NCI-H2227 (cell line): ENCODE measurements around the gene TRIM65.
"Not testable (repeated sequence)": the region's sequence is repeated elsewhere in the genome, so short reads cannot be mapped to it uniquely, and the experiment has no call there.

Source experiments
- DNase-seq: peaks from one replicate; lab custom pipeline; 2025; ENCODE audit not compliant: unreplicated experiment; lab: John Stamatoyannopoulos, UW

The TRIM65 gene

DNA sequence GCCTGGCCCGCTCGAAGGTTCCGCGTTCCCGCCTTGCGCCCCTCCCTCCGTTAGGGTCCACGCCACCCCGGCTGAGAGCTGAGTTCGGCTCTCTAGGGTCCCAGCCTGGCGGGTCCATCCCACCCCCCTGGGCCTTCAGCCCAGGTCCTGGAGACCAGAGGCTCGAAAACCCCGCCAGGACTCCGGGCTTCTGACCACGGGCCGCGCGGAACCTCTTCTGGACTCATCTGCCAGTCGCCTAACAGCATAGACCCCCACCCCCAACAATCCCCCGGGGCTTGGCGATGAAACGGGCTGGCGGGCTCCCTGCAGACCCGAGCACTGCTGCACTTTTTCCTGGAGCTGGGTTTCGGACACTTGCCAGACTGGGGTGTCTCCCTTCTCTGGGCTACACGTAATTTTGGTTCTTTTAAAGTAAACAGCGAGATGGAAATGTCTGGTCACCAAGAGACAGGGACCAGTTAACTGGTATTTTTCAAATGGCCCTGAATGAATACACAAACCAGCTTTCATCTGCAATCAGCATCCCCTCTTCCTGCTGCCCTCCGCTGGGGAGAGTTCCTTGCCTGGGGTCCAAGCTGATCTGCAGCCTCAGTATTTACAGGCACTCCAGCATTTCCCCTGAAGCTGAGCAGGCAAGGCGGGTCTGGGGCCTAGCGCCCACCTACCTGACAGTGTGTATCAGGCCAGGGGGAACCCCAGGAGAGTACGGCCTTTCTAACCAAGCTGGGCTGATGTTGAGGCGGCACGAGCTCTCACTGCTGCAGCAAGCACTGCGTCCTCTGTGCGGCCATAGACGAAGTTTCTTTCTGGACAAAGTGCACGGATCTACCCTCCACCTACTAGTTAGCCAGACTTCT, 639 bp upstream of the TRIM65 start:
- DNase-seq = no peak

DNA sequence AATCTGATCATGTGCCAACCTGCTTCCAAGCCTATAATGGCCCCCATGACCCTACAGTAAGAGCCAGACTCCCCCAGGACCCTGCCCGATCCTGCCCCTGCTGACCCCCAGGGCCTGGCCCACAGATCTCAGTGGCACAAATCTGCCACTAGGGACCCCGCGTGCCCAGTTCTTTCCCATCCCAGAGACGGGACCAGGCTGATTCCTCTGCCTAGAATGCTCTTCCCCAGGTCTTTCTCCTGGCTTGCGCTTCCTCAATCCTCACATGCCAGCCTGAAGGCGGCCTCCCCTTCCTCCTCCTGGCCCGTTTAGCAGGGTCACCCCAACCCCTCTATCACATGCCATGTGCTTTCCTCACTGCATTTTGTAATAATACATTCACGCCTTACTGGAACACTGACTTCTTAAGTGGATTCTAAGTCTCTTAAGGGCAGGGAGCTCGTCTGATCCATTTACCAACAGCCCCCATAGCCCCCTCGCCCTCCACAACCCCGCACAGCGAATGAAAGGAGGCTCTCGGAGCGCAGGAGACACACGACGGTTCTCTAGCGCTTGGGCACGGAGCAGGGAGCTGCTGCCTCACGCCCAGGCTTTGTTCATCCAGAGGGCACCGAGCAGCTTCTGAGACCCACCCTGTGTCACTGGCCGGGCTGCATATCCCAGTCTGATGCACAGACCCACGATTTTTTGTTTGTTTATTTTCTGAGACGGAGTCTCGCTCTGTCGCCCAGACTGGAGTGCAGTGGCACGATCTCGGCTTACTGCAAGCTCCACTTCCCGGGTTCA, 1.2 kb downstream of the TRIM65 start:
- no peak for DNase-seq

DNA sequence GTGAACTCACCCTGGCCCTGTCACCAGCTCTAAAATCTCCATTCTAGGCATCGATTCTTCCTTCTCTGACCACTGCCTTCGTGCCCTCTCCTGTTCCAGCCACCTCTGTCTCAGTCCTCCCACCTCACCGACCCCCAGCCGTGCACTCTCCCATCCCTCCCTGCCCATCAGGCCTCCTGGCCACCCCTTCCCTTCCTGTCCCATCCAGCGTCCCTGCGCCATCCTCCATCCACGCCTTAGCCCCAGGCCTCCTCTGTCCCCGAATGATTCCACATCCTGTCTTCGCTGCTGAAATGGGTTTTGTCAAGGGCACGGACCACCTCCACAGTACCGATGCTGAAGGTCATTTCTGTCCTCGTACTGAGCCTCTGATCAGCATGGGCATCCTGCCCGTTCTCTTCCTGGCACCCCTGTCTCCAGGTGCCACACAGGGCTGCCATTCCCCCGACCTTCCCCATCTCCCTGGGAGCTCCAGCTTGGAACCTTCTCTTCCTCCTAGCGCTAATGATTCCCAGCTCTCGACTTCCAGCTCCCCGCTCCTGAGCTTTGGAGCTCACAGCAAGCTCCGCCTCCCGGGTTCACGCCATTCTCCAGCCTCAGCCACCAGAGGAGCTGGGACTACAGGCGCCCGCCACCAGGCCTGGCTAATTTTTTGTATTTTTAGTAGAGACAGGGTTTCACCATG, 2.6 kb downstream of the TRIM65 start:
- DNase-seq = peak; percentile 42

DNA sequence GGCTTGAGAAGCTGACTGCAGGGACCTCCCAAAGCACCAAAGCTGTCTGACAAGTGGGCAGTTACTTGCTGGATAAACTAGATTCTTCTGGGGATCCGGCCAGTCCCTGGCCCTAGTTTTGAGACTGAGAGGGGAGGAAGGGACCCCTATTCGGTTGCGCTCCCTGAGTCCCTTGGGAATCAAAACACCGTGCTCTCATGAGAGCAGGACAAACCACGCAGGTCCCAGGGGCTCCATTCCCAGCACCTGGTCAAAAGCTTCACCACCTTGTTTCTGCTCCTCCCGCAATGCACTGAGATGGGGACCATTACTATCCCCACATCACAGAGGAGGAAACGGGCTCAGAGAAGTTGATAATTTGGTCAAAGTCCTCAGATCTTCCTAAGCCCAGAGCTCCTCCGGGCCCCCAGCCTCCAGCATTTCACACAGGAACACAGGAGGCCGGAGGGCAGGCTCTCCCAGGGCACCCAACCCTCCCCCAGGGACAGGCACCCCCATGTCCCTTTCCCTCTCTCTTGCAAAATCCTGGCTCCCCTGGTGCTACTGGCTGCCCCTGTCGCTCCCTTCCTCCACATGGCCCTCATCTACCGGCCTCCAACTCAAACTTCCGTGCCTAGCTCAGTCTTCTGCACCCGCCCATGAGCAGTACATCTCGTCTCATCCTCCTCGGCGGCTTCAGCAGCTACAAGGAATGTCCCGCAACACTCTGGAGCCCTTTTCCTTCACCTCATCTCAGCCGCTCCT, 3.3 kb downstream of the TRIM65 start:
- DNase-seq = no peak

DNA sequence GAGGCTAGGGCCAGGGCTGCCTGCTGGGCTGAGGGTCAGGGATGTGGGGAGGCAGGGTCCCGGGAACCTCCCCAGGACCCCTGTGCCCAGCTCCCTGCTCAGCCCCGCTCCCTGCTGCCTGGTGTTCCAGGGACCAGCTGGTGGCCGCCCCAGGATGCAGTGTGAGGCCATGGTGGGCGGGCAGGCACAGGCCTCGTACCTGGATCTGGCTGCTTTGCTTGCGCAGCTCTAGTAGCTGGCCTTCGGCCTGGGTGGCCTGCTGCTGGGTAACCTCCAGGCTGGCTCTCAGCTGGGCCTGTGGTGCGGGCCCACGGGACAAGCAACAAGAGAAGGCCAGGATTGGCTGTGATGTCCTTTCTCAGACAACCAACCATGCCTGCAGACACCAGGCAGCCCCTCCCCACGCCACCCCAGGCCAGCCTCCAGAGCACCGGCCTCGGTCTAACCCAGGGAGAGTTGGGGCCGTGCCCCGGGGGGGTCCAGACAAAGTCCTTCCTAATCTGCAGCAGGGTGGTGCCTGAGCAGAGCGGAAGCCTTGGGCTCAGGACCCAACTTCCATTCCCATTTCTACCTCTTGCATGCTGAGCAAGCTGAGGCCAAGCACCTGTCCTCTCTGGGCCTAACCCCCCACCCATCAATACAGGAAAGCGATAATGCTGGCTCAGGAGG, 4.1 kb downstream of the TRIM65 start:
- DNase-seq = no peak

DNA sequence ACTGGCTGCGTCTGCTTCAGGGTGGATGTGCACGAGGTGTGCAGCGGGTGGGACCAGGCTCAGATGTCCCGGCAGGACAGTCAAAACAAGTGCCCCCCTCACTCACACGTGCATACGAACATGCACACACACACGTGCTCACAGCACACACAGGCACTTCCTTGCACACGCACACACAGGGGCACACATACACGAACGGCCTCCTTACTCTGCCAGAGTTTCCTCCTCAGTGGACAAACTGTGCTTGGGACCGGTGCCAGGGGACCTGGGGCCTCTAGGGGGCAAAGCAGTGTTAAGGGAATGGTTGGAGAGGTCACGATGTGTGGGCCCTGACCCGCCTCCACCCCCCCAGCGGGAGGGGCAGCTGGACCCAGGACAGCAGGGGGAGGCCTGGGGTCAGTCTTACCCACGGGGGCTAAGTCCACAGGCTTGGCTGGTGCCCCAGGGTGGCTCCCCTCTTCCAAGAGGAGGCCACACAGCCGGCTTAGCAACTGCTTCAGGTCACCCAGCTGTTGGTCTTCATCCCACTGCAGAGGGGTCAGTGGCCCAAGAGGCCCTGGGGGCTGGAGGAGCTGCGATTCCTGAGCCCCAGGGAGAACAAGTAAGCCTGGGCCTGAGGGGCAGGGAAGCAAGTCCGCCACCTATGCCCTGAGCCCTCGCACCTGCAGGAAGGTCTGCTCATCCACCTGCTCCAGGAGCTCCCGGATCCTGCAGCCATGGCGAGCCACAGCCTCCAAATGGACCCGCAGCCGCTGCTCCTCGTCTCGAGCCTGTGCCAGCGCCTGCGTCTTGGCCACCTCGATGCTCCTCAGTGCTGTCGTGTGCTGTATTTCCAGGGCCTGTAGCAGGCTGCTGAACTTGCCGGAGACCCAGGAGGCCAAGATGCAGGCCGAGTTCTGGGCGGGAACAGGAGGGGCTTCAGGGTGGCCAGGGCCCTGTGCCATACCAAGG, 4.9 kb downstream of the TRIM65 start:
- DNase-seq = no peak

DNA sequence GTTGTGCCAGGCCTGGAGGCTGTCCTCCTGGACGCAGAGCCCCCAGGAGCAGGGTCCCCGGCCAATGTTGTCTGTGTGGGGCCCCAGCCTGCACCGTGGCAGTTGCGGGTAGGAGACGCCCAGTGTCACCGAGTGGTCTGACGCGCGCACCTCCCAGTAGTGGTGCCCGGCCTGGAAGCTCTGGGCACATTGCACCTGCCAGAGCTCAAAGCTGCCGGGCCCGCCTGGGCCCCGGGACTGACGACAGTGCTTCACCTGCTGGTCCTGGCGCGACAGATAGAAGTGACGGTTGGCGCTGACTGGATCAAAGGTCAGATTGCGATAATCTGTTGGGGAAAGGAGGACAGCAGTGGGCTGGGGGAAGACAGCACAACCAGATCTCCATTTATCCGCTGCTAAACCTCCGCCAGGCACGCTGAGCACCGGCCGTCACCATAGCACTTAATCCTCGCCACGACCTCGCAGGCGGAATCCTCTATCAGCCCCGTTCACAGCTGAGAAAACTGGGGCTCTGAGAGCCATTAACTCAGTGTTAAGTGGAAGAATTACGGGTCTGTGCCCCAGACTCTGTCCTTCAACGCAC, 5.6 kb downstream of the TRIM65 start:
- DNase-seq = no peak

DNA sequence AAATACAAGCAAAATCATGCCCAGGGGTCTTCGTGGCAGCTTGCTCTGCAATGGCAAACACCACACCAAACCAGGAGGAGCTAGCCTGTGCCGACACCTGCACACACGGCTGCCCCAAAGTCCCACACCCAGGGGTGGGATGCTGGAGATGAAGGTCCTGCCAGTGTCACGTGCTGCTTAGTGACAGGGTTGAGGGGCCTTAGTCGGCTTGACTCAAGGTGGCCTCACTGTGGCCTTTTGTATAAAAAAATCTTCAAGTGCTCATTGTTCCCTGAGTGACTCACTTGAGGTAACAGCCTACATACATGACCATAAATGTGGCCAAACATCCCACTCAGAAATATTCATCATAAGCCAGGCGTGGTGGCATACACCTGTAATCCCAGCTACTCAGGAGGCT, 7.3 kb downstream of the TRIM65 start:
- no peak for DNase-seq

DNA sequence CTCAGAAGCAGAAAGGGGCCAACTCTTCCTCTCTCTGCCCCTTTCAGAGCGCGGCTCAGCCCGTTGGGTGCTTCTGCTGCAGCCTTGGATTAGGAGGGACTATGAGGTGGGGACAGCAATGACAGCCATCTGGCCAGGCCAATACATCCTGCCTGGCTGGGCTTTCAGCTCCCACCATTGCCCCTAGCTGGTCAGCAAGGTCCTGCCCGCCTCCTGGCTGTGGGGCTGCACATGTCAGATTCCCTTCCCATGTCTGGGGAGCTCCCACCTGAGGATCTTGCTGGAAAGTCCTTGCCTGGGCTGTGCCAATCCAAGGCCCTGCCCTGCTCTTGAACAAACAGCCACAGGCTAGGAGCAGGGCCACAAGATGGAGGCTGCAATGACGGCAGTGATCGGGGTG, 8.3 kb downstream of the TRIM65 start:
- no peak for DNase-seq

DNA sequence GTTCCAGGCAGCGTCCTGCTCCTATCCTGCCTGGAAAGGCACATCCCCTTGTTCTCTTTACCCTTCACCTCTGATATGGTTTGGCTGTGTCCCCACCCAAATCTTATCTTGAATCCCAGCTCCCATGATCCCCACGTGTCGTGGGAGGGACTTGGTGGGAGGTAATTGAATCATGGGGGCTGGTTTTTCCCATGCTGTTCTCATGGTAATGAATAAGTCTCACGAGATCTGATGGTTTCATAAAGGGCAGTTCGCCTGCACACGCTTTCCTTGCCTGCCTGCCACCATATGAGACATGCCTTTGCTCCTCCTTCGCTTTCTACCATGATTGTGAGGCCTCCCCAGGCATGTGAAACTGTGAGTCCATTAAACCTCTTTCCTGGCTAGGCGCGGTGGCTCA, 10.9 kb downstream of the TRIM65 start:
- DNase-seq = not testable (repeated sequence)

DNA sequence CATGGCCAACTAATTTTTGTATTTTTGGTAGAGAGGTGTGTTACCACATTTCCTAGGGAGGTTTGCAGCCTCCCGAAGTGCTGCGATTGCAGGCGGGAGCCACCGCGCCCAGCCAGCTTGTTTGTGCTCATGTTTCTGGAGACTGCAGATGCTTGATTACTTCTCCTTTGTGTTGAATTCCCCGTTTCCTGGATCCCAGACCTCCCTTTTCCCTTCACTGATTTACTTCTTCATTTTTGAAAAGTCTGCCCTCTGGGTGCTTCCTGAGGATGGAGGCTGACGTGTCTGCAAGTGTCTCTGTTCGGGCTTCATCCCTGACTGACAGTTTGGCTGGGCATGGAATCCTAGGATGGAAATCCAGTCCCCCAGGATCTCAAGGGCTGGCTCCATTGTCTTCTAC, 11.3 kb downstream of the TRIM65 start:
- DNase-seq = no peak

DNA sequence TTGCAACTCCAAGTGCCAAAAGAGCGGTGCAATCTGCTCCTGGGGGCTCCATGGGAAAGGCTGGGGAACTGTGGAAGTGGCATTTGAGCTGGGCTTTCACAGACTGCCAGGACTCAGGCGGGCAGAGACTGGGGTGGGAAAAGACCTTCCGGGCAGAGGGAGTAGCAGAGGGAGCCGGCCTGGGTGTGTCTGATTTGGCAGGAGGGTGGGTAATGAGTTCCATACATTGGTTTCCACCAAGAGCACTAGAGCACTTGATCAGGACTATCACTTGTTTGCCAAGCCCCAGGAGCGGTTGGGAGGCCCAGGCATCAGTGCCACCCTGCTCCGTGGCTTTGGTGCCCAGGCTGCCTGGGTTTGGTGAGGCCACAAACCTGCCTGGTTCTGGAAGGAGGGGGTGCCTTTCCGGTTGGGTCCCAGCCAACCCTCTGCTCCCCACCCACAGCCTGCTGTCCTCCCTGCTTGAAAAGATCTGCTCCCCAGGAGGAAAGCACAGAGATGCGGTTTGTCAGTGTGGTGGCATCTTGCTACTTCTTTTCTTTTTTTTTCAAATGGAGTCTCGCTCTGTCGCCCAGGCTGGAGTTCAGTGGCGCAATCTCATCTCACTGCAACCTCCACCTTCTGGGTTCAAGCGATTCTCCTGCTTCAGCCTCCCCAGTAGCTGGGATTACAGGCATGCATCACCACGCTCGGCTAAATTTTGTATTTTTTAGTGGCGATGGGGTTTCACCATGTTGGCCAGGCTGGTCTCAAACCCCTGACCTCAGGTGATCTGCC, 14.9 kb downstream of the TRIM65 start:
- no peak for DNase-seq

DNA sequence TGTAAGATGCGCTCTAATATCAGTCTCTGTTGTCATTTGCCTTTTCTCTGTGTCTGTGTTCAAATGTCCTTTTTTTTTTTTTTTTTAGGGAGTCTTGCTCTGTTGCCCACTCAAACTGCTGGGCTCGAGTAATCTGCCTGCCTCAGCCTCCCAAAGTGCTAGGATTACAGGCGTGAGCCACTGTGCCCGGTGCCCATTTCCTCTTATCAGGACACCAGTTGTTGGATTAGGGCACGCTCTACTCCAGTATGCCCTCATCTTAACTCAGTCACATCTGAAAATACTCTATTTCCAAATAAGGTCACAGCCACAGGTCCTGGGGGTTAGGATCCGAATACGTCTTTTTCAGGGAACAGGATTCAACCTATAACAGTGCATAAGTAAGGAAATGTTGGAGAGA, 16.5 kb downstream of the TRIM65 start:
- DNase-seq = no peak

DNA sequence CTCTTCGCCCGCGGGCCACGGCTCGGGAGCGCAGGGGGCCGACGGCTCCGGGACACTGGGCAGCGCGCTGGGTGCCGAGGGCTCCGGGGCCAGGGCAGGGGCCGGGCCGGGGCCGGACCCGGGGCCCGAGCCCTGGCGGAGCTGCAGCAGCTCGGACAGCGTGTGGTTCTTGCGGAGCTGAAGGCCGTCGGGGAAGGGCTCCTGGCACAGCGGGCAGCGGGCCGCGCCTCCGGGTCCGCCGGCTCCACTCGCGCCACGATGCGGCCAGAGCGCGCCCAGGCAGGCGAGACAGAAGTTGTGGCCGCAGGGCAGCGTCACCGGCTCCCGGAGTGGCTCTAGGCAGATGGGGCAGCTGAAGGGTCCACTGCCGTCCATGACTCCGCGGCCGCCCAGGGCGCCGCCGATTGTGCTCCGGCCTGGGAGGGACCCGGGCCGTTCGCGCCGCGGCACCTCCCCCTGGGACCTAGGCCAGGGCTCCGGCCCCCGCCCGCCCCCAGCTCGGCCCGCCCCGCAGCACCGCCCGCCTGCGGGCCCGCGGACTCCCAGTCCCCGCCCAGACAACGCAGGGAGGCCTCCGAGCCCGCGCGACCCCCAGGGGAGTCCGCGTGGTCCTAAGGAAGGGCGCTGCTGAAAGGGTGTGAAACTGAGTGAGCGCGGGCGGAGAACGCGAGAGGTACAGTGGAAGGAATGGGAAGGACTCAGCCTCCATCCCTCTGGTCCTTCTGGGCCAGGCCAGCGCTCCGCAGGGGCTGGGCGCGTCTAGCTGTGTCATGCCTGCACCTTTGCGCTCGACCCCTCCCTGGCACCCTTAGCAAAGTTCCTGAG, 18.4 kb downstream of the TRIM65 start, which contains the start of gene TRIM47:
Gene TRIM47, minus strand, starts transcription at position 408 of the 825 bp plus-strand sequence. Its CDS starts 33 bp downstream, at position 375.
- DNase-seq = peak; percentile 53

DNA sequence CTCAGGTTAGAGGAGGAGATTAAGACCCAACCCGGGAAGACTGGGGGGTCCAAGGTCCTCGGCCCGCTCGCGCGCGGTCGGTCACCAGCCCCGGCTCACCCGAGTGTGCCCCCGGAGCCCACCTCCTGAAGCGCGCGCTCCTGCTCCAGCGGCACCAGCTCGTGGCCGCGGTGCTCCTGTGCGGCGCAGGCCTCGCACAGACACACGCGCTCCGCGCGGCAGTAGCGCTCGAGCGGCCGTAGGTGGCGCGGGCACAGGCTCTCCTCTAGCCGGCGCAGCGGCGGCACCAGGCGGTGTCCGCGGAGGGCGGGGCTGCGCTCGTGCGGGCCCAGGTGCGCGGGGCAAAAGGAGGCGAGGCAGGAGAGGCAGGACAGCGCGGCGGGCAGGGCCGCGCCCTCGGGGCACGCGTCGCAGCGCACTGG, 19.0 kb downstream of the TRIM65 start:
- DNase-seq = peak; percentile 87

DNA sequence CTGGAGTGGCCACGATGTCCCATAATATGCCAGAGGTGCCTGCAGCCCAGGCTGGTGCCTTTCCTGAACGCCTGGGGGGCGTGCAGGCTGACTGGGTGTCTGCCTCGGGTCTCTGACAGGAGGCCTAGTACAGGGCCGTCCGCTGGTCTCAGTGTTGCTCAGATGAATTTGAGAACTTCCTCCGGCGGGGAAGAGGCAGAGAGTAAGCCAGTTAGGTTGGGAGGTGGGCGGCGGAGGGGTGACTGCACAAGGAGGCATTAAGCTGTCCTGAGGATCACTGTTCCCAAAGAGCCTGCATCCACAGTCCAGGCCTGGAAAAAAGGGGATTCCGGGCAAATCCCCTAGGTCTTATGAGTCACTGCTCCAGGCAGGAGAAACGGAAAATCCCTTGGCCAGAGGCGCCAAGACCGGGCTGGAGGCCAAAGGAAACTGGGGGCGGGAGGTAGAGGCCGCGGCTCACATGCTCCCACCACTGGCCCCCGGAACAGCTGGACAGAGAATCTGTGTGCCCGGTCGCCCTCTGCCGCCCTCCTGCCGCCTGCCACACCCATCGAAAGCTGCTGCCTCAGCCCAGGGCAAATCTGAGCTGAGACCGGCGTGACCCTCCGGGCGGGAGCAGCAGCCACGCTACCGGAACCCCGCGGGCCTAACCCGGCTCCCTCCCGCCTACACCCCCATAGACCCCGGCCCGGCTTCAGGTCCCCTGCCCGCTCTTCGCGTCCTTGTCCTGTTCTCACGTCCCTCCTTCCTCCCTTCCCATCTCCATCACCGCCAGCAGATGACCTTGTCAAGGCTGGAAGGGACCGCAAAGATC, 19.6 kb downstream of the TRIM65 start:
- DNase-seq = no peak
